Thyroid gland (tissue), 4 donors: ENCODE data around the gene CCDC148. TPM values are rescaled to one million over a fixed set of nuclear protein-coding genes. Genes with fewer than 3 reads are reported as not detected.

Experiments
- DNase-seq, 2 donors: peaks; one replicate each; pipeline ENCODE4 v3.0.0-alpha.2; 2019
- H3K27ac ChIP-seq, 3 donors: fragments of 200-600 bp; sonication (generic); 1 replicate in 2 of 3; 2 replicates in 1 of 3; pipeline ENCODE4 v1.5.1; 2016 to 2019; ENCODE audit warnings: mild to moderate bottlenecking in 1 of 3, moderate library complexity in 1 of 3
- H3K27me3 ChIP-seq: fragments of 200-600 bp; sonication (generic); one replicate; pipeline ENCODE4 v1.5.1; 2019
- H3K36me3 ChIP-seq, 2 donors: fragments of 200-600 bp; sonication (generic); one replicate each; pipeline ENCODE4 v1.5.1; 2016 to 2019
- H3K4me1 ChIP-seq, 2 donors: fragments of 200-600 bp; sonication (generic); one replicate each; pipeline ENCODE4 v1.5.1; 2017 to 2019
- H3K4me3 ChIP-seq, 3 donors: fragments of 200-600 bp; sonication (generic); replicated peaks in 1 of 3; 1 replicate in 2 of 3; 2 replicates in 1 of 3; pipeline ENCODE4 v1.5.1; 2016; ENCODE audit warnings: mild to moderate bottlenecking in 1 of 3
- H3K9me3 ChIP-seq: fragments of 200-600 bp; sonication (generic); one replicate; pipeline ENCODE4 v1.5.1; 2017
- CTCF ChIP-seq, 6 experiments: fragments of 200-600 bp in 3 of 6; fragments of 450-650 bp in 3 of 6; sonication (generic) in 3 of 6; IDR thresholded peaks; one replicate each; pipeline ENCODE4 v1.5.1; 2016 to 2019; ENCODE audit warnings: antibody characterized with exemption in 6 of 6, mild to moderate bottlenecking in 2 of 6, inconsistent platforms in 1 of 6, moderate library complexity in 1 of 6
- POLR2A ChIP-seq, 2 donors: fragments of 450-650 bp; IDR thresholded peaks; one replicate each; pipeline ENCODE4 v1.6.1; 2017; ENCODE audit warnings: antibody characterized with exemption in 2 of 2, mild to moderate bottlenecking in 2 of 2, moderate library complexity in 1 of 2
- WGBS, 2 donors: methylation state at CpG; one replicate each; pipeline ENCODE4 v1.1.5; 2017; 5-methylcytosine and 5-hydroxymethylcytosine counted together
- intact Hi-C: fragments of 100-400 bp; cut with DNase I; formaldehyde crosslinking; loops from one replicate; pipeline ENCODE4 v1.15.1; 2023
- total RNA-seq, 4 donors: library from RNA; depleted of rRNA; stranded (reverse); fragments of >200 nt; gene quantifications; one replicate each; pipeline ENCODE4 v1.2.3, GENCODE V29; 2016

CCDC148 gene
- total RNA-seq, 4 donors from 2014 or later = 4.6 to 10.7 (median 7.4) TPM

DNA sequence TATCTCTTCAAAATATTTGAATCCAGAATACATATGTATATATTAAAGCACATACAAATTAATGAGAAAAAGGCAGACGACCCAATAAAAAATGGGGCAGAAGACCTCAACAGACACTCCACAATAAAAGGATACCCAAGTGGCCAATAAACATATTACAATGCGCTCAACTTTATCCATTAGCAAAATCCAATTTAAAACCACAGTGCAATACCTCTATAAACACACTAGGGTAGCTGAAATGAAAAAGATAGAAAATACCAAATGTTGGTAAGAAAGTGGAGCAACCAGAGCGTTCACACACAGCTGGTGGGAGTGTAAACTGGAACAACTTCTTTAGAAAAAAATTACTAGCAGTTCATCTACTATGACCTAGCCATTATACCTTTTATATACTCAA, 75.3 kb downstream of the CCDC148 start:
- H3K27me3 ChIP-seq = no peaks in the 10 kb centered on the region
- intact Hi-C loops = no loop called here
- H3K27ac ChIP-seq = no peak overlapping the region
- WGBS, 2 donors = 80 to 95% methylated on average over 3 of the region's 3 CpGs
- H3K4me1 ChIP-seq = no peaks in the 10 kb centered on the region
- H3K36me3 ChIP-seq = no peaks in the 10 kb centered on the region
- DNase-seq = no peak
- no peaks in the 10 kb centered on the region for H3K9me3 ChIP-seq
- no peak for TF ChIP-seq CTCF (IDR thresholded peaks at IDR 0.05)
- TF ChIP-seq POLR2A (IDR thresholded peaks at IDR 0.05) = no peak
- H3K4me3 ChIP-seq = no peak overlapping the region

GRCh38 chr2:158380746-158381145, 75.8 kb downstream of the CCDC148 start:
- Histone ChIP-seq H3K27me3 (no peaks in the 10 kb centered on the region), H3K4me1 (no peaks in the 10 kb centered on the region), H3K36me3 (no peaks in the 10 kb centered on the region), H3K27ac (no peak overlapping the region), H3K9me3 (no peaks in the 10 kb centered on the region), H3K4me3 (no peak overlapping the region)
- TF ChIP-seq CTCF (IDR thresholded peaks at IDR 0.05) = no peak
- TF ChIP-seq POLR2A (IDR thresholded peaks at IDR 0.05) = no peak
- intact Hi-C loops = no loop called here
- DNase-seq = no peak

DNA sequence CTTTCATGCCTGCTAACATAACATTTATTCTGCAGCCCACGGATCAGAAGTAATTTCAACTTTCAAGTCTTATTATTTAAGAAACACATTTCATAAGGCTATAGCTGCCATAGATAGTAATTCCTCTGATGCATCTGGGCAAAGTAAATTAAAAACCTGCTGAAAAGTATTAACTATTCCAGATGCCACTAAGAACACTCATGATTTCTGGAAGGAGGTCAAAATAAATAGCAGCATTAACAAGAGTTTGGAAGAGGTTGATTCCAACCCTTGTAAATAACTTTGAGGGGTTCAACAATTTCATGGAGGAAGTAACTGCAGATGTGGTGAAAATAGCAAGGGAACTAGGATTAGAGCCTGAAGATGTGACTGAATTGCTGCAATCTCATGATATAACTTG, 77.6 kb downstream of the CCDC148 start:
- WGBS, 2 donors = 71 to 73% methylated on average over 1 of the region's 1 CpG

DNA sequence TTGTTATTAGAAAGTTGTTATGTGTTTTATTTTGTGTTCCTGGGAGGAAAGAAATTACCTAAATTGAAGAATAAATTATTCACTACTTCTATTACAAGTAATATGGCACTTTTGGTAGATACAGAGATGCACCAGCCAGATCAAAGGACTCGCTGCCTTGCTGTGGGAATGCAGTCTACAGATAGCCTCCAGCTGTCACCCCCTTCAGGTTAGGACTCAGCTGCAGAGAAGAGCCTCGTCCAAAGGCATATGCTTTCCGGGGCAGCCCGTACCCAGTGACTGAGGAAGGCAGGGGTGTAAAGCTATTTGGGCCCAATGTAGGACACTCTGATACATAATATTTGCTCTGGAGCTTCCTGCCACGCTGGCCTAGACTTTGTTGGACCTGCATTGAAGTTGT, 90.2 kb downstream of the CCDC148 start:
- Histone ChIP-seq H3K4me1 (no peaks in the 10 kb centered on the region), H3K36me3 (no peaks in the 10 kb centered on the region), H3K9me3 (no peaks in the 10 kb centered on the region), H3K27ac (no peak overlapping the region), H3K4me3 (no peak overlapping the region), H3K27me3 (no peaks in the 10 kb centered on the region)
- no peak for DNase-seq
- 82 to 92% methylated on average over 5 of the region's 5 CpGs for WGBS, 2 donors
- intact Hi-C loops = no loop called here
- no peak for TF ChIP-seq CTCF (IDR thresholded peaks at IDR 0.05)
- TF ChIP-seq POLR2A (IDR thresholded peaks at IDR 0.05) = no peak

More for the DNA sequence above, 77.6 kb downstream of the CCDC148 start:
- intact Hi-C loops = no loop called here
- Histone ChIP-seq H3K27me3 (no peaks in the 10 kb centered on the region), H3K9me3 (no peaks in the 10 kb centered on the region), H3K4me1 (no peaks in the 10 kb centered on the region), H3K27ac (no peak overlapping the region), H3K4me3 (no peak overlapping the region), H3K36me3 (no peaks in the 10 kb centered on the region)
- TF ChIP-seq CTCF (IDR thresholded peaks at IDR 0.05) (no peak), POLR2A (IDR thresholded peaks at IDR 0.05) (no peak)
- DNase-seq = no peak

GRCh38 chr2:158359846-158360245, 96.7 kb downstream of the CCDC148 start:
- WGBS, 2 donors = 63 to 85% methylated on average over 3 to 4 of the region's 4 CpGs
- intact Hi-C loops = no loop called here

More at GRCh38 chr2:158359846-158360245, 96.7 kb downstream of the CCDC148 start:
- no peak for TF ChIP-seq POLR2A (IDR thresholded peaks at IDR 0.05)
- TF ChIP-seq CTCF (IDR thresholded peaks at IDR 0.05) = no peak
- no peak overlapping the region for H3K4me3 ChIP-seq
- DNase-seq = no peak
- H3K9me3 ChIP-seq = no peaks in the 10 kb centered on the region
- H3K36me3 ChIP-seq = no peaks in the 10 kb centered on the region
- no peaks in the 10 kb centered on the region for H3K27me3 ChIP-seq
- no peaks in the 10 kb centered on the region for H3K4me1 ChIP-seq
- H3K27ac ChIP-seq = no peak overlapping the region
